Testis (tissue), 2 donors: Measurements from ENCODE around the gene GMPPB.

Experiments
- POLR2A ChIP-seq: fragments of 450-650 bp; IDR thresholded peaks from one replicate; pipeline ENCODE4 v1.6.1; 2017; ENCODE audit warnings: antibody characterized with exemption, mild to moderate bottlenecking, moderate library complexity
- TF ChIP-seq, protein P1 (sequence below), 3 experiments: fragments of 450-650 bp in 2 of 3; fragments of 200-600 bp in 1 of 3; sonication (generic) in 1 of 3; IDR thresholded peaks; one replicate each; pipeline ENCODE4 v1.5.1; 2016 to 2019; ENCODE audit warnings: antibody characterized with exemption in 3 of 3, mild to moderate bottlenecking in 2 of 3, moderate library complexity in 1 of 3

DNA sequence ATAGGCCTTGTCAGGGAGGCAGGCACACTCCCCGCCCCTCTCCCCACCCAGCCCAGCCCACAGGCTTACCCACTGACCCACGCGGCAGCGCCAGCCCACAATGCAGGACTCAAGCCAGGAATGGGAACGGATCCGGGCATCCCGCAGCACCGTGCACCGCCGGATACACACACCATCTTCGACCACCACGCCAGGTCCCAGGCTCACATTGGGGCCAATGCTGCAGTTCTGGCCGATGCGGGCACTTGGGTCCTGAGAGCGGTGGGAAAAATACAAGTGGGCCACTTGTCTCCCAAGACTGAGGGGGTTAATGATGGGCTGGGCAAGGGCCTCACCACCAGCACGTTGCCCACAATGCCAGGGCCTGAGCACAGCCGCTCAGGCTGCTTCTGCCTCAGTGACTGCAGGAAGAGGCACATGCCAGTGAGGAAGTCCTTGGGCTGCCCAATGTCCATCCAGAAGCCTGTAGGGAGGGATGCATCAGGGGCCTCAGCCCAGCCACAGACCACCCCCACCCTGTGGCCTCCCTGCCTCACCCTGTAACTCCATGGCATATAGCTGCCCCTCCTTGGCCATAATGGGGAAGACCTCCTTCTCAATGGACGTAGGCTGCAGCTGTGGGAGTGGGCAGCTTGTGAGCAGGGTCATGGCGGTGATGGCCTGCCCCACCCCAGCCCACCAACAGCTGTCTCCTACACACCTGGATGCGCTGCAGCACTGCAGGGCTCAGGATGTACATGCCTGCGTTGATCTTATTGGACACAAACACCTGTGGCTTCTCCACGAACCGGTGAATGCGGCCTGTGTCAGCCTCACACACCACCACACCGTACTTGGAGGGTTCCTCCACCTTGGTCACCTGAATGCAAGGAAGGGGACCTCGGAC lies 1.6 kb downstream of the GMPPB start:
- TF ChIP-seq, protein P1, sequence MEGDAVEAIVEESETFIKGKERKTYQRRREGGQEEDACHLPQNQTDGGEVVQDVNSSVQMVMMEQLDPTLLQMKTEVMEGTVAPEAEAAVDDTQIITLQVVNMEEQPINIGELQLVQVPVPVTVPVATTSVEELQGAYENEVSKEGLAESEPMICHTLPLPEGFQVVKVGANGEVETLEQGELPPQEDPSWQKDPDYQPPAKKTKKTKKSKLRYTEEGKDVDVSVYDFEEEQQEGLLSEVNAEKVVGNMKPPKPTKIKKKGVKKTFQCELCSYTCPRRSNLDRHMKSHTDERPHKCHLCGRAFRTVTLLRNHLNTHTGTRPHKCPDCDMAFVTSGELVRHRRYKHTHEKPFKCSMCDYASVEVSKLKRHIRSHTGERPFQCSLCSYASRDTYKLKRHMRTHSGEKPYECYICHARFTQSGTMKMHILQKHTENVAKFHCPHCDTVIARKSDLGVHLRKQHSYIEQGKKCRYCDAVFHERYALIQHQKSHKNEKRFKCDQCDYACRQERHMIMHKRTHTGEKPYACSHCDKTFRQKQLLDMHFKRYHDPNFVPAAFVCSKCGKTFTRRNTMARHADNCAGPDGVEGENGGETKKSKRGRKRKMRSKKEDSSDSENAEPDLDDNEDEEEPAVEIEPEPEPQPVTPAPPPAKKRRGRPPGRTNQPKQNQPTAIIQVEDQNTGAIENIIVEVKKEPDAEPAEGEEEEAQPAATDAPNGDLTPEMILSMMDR (IDR thresholded peaks at IDR 0.05) = no peak
- no peak for TF ChIP-seq POLR2A
